Transverse colon (tissue), 4 donors: Measurements from ENCODE around the gene FASN. TPM values are rescaled to one million over a fixed set of nuclear protein-coding genes. Genes with fewer than 3 reads are reported as not detected.

Source experiments
- DNase-seq: peaks from one replicate; pipeline ENCODE4 v3.0.0-alpha.2; 2019
- H3K27ac ChIP-seq, 4 donors: fragments of 200-600 bp; sonication (generic); 2 replicates each; pipeline ENCODE4 v1.5.1; 2016 to 2018; ENCODE audit warnings: inconsistent platforms in 4 of 4
- H3K27me3 ChIP-seq: fragments of 200-600 bp; sonication (generic); 2 replicates; pipeline ENCODE4 v1.5.1; 2017; ENCODE audit warnings: inconsistent platforms
- H3K36me3 ChIP-seq, 4 donors: fragments of 200-600 bp; sonication (generic); 2 replicates each; pipeline ENCODE4 v1.5.1; 2017 to 2019; ENCODE audit warnings: inconsistent platforms in 4 of 4
- H3K4me1 ChIP-seq, 4 donors: fragments of 200-600 bp; sonication (generic); 2 replicates each; pipeline ENCODE4 v1.5.1; 2017 to 2020; ENCODE audit warnings: inconsistent platforms in 4 of 4
- H3K4me3 ChIP-seq, 4 donors: fragments of 200-600 bp; sonication (generic); 1 replicate in 1 of 4; 2 replicates in 3 of 4; pipeline versions ENCODE4 v1.5.1 to v1.6.1; 2017 to 2019; ENCODE audit warnings: inconsistent platforms in 4 of 4
- H3K9me3 ChIP-seq, 2 donors: fragments of 200-600 bp; sonication (generic); 2 replicates each; pipeline ENCODE4 v1.5.1; 2017 to 2019; ENCODE audit warnings: inconsistent platforms in 2 of 2
- CTCF ChIP-seq, 5 experiments: fragments of 200-600 bp in 3 of 5; fragments of 450-650 bp in 2 of 5; sonication (generic) in 3 of 5; IDR thresholded peaks; 1 replicate in 2 of 5; 2 replicates in 3 of 5; pipeline ENCODE4 v1.5.1; 2016 to 2017; ENCODE audit warnings: antibody characterized with exemption in 5 of 5, inconsistent platforms in 3 of 5, mild to moderate bottlenecking in 2 of 5, moderate library complexity in 1 of 5
- EP300 ChIP-seq: sonication (generic); formaldehyde crosslinking; IDR thresholded peaks from one replicate; pipeline ENCODE4 v1.6.1; 2017; ENCODE audit warnings: antibody characterized with exemption, low read depth
- POLR2A ChIP-seq: fragments of 450-650 bp; IDR thresholded peaks from one replicate; pipeline ENCODE4 v1.6.1; 2016; ENCODE audit warnings: antibody characterized with exemption, mild to moderate bottlenecking, moderate library complexity
- POLR2AphosphoS5 ChIP-seq, 3 donors: sonication (generic); formaldehyde crosslinking; IDR thresholded peaks; one replicate each; pipeline ENCODE4 v1.6.1; 2016; ENCODE audit warnings: antibody characterized with exemption in 3 of 3
- WGBS, 2 donors: methylation state at CpG; one replicate each; pipeline ENCODE4 v1.1.5; 2018; ENCODE audit warnings: low coverage in 1 of 2; 5-methylcytosine and 5-hydroxymethylcytosine counted together
- in situ Hi-C, 4 donors: fragments of 200-750 bp; cut with MboI; loops; one replicate each; pipeline versions ENCODE4 v1.15.0 to v1.15.1; 2017; ENCODE audit warnings: low sequenced_read_pairs in 3 of 4, low pct_ligation_motif_present in 1 of 4, low pct_unique_long_range_greater_than_20kb in 1 of 4
- intact Hi-C: fragments of 100-400 bp; cut with DNase I; formaldehyde crosslinking; loops from one replicate; pipeline ENCODE4 v1.15.1; 2023; ENCODE audit warnings: low total_unique reads
- total RNA-seq, 4 donors: library from RNA; depleted of rRNA; stranded (reverse); fragments of >200 nt; gene quantifications; one replicate each; pipeline ENCODE4 v1.1.0, GENCODE V29; 2016

FASN gene
- total RNA-seq, 4 donors from 2014 or later = 25.1 to 185 (median 99.4) TPM

- H3K4me3 ChIP-seq = no peak overlapping the region
- no peak for DNase-seq
- peaks cover 0 to 7% (median 3%) of the 10 kb centered on the region in 4 donors for H3K36me3 ChIP-seq
Measured at GRCh38 chr17:82060001-82060380, 38.0 kb downstream of the FASN start.

GRCh38 chr17:82059272-82060000 lies 38.6 kb downstream of the FASN start:
- Histone ChIP-seq H3K9me3 (no peaks in the 10 kb centered on the region), H3K36me3 (peaks cover 0 to 9% (median 3%) of the 10 kb centered on the region in 4 donors), H3K4me3 (no peak overlapping the region), H3K4me1 (peaks cover 2 to 10% (median 8%) of the 10 kb centered on the region in 4 donors), H3K27ac (no peak overlapping the region), H3K27me3 (no peaks in the 10 kb centered on the region)
- intact Hi-C loops (no loop called here), in situ Hi-C loops (no loop called here)
- DNase-seq = no peak
- TF ChIP-seq EP300 = no peak
- no peak for TF ChIP-seq POLR2A
- no peak for TF ChIP-seq POLR2AphosphoS5 (IDR thresholded peaks at IDR 0.05)
- no peak for TF ChIP-seq CTCF (IDR thresholded peaks at IDR 0.05)
- 77% methylated on average over 19 of the region's 19 CpGs; no CpG with 5 or more reads in 1 of the 2 donors for WGBS, 2 donors

More at GRCh38 chr17:82060001-82060380, 38.0 kb downstream of the FASN start:
- 94% methylated on average over 9 of the region's 16 CpGs; no CpG with 5 or more reads in 1 of the 2 donors for WGBS, 2 donors
- in situ Hi-C loops (no loop called here), intact Hi-C loops (no loop called here)
- peaks cover 6 to 16% (median 13%) of the 10 kb centered on the region in 4 donors for H3K4me1 ChIP-seq
- no peak overlapping the region for H3K27ac ChIP-seq
- H3K9me3 ChIP-seq = no peaks in the 10 kb centered on the region
- H3K27me3 ChIP-seq = no peaks in the 10 kb centered on the region
- TF ChIP-seq EP300 = no peak
- no peak for TF ChIP-seq CTCF (IDR thresholded peaks at IDR 0.05)
- no peak for TF ChIP-seq POLR2AphosphoS5 (IDR thresholded peaks at IDR 0.05)
- TF ChIP-seq POLR2A = no peak

- no peak for TF ChIP-seq POLR2AphosphoS5 (IDR thresholded peaks at IDR 0.05)
- TF ChIP-seq EP300 = no peak
- TF ChIP-seq CTCF (IDR thresholded peaks at IDR 0.05) = no peak
- TF ChIP-seq POLR2A = no peak
- Histone ChIP-seq H3K4me1 (peaks cover 0 to 5% (median 2%) of the 10 kb centered on the region in 4 donors), H3K27ac (no peak overlapping the region), H3K27me3 (no peaks in the 10 kb centered on the region), H3K4me3 (no peak overlapping the region), H3K36me3 (peaks cover 0 to 9% (median 3%) of the 10 kb centered on the region in 4 donors), H3K9me3 (no peaks in the 10 kb centered on the region)
- in situ Hi-C loops = no loop called here
- no peak for DNase-seq
- 91% methylated on average over 10 of the region's 10 CpGs; no CpG with 5 or more reads in 1 of the 2 donors for WGBS, 2 donors
- intact Hi-C loops = no loop called here
Measured at GRCh38 chr17:82058855-82059249, 39.2 kb downstream of the FASN start.

- H3K27me3 ChIP-seq = no peaks in the 10 kb centered on the region
- TF ChIP-seq EP300 = no peak
- no peak for TF ChIP-seq CTCF (IDR thresholded peaks at IDR 0.05)
- no peak for TF ChIP-seq POLR2A
- no peak for TF ChIP-seq POLR2AphosphoS5 (IDR thresholded peaks at IDR 0.05)
- no peak for DNase-seq
- no peak overlapping the region for H3K27ac ChIP-seq
- H3K4me1 ChIP-seq = peaks cover 0 to 4% (median 2%) of the 10 kb centered on the region in 4 donors
- H3K4me3 ChIP-seq = no peak overlapping the region
- WGBS, 2 donors = 77% methylated on average over 17 of the region's 17 CpGs; no CpG with 5 or more reads in 1 of the 2 donors
- intact Hi-C loops = no loop called here
- H3K9me3 ChIP-seq = no peaks in the 10 kb centered on the region
- peaks cover 0 to 9% (median 3%) of the 10 kb centered on the region in 4 donors for H3K36me3 ChIP-seq
- in situ Hi-C loops = no loop called here
Measured at GRCh38 chr17:82058230-82058854, 39.7 kb downstream of the FASN start.
